ENCODE results near the gene CDHR5. TPM values are rescaled to one million over a fixed set of nuclear protein-coding genes. Genes with fewer than 3 reads are reported as not detected.

Gene CDHR5
- 100 to 1,000 TPM; 195 to 549 (median 316) TPM for total RNA-seq
- long read RNA-seq, donor 1, transcript CDHR5-203 (15 exons, 3,489 nt) = minor isoform, 34 of 307 reads
- long read RNA-seq, donor 1, transcript CDHR5-201 (14 exons, 2,318 nt) = major isoform, 54 of 307 reads
- long read RNA-seq, donor 1, partial matches to known transcripts = 83 of 307 reads
- long read RNA-seq, donor 1, other reads (novel, unspliced or antisense) = 136 of 307 reads
- long read RNA-seq, donor 2, transcript CDHR5-203 (15 exons, 3,489 nt) = major isoform, 6 of 83 reads
- long read RNA-seq, donor 2, transcript CDHR5-201 (14 exons, 2,318 nt) = major isoform, 6 of 83 reads
- long read RNA-seq, donor 2, partial matches to known transcripts = 30 of 83 reads
- long read RNA-seq, donor 2, other reads (novel, unspliced or antisense) = 41 of 83 reads

- intact Hi-C loops (cut with DNase I, micrococcal nuclease) = no loop called here
- peaks cover 14% of the 10 kb centered on the region for H3K4me1 ChIP-seq (ENCODE audit: low read depth)
Observed at GRCh38 chr11:624705-625635, at the start of gene CDHR5. TSS of gene CDHR5 (minus strand) at chr11:624955. CDS start at chr11:624902, 53 bp downstream.

GRCh38 chr11:674406-674805, 49.7 kb upstream of the CDHR5 start:
- Histone ChIP-seq H3K36me3 (ENCODE audit: low read depth) (peaks cover 4% of the 10 kb centered on the region), H3K9me3 (no peaks in the 10 kb centered on the region), H3K4me3 (no peak overlapping the region), H3K4me1 (ENCODE audit: low read depth) (no peaks in the 10 kb centered on the region)
- intact Hi-C loops (cut with DNase I, micrococcal nuclease) = no loop called here
- ATAC-seq (no peak), DNase-seq (peak in 1 of 3 donors; percentile 28)
- TF ChIP-seq CTCF (IDR thresholded peaks at IDR 0.05) = no peak

More at GRCh38 chr11:624705-625635, at the start of gene CDHR5:
- H3K9me3 ChIP-seq = no peaks in the 10 kb centered on the region
- peak; percentile 83 for ATAC-seq
- H3K36me3 ChIP-seq (ENCODE audit: low read depth) = no peaks in the 10 kb centered on the region
- TF ChIP-seq CTCF (IDR thresholded peaks at IDR 0.05) = no peak
- DNase-seq = peak; percentile 83 to 87 (median 86)
- H3K4me3 ChIP-seq = peak within 1 kb of the TSS; percentile 28

GRCh38 chr11:673866-674265, 49.1 kb upstream of the CDHR5 start:
- DNase-seq = no peak
- H3K4me3 ChIP-seq = no peak overlapping the region
- intact Hi-C loops (cut with DNase I, micrococcal nuclease) = no loop called here
- H3K9me3 ChIP-seq = no peaks in the 10 kb centered on the region
- H3K4me1 ChIP-seq (ENCODE audit: low read depth) = no peaks in the 10 kb centered on the region
- peaks cover 4% of the 10 kb centered on the region for H3K36me3 ChIP-seq (ENCODE audit: low read depth)
- ATAC-seq = no peak
- no peak for TF ChIP-seq CTCF (IDR thresholded peaks at IDR 0.05)

- peak in 1 of 3 donors; percentile 47 for DNase-seq
- H3K36me3 ChIP-seq (ENCODE audit: low read depth) = no peaks in the 10 kb centered on the region
- no peaks in the 10 kb centered on the region for H3K4me1 ChIP-seq (ENCODE audit: low read depth)
- H3K9me3 ChIP-seq = no peaks in the 10 kb centered on the region
- peak; percentile 40 for ATAC-seq
- TF ChIP-seq CTCF (IDR thresholded peaks at IDR 0.05) = no peak
- H3K4me3 ChIP-seq = no peak overlapping the region
- intact Hi-C loops (cut with DNase I, micrococcal nuclease) = loop anchor here in 1 of 2 donors (10.0 kb wide), 1 partner anchor 59 kb away; no protein-coding TSS in a partner anchor
Observed at GRCh38 chr11:665704-666281, 41.0 kb upstream of the CDHR5 start.

GRCh38 chr11:665062-665703, 40.4 kb upstream of the CDHR5 start:
- Histone ChIP-seq H3K9me3 (no peaks in the 10 kb centered on the region), H3K4me3 (no peak overlapping the region), H3K36me3 (ENCODE audit: low read depth) (no peaks in the 10 kb centered on the region), H3K4me1 (ENCODE audit: low read depth) (no peaks in the 10 kb centered on the region)
- ATAC-seq (no peak), DNase-seq (no peak)
- no peak for TF ChIP-seq CTCF (IDR thresholded peaks at IDR 0.05)
- intact Hi-C loops (cut with DNase I, micrococcal nuclease) = loop anchor here in 1 of 2 donors (10.0 kb wide), 1 partner anchor 60 kb away; no protein-coding TSS in a partner anchor
